Measurements from ENCODE around the gene PARP3. TPM values are rescaled to one million over a fixed set of nuclear protein-coding genes. Genes with fewer than 3 reads are reported as not detected.

PARP3 gene
- total and polyA plus RNA-seq, 2 of the 8 experiments (the other 6 are each of a cell fraction or from before 2014, with no cell fraction given) = 1.3 to 1.6 TPM

DNA sequence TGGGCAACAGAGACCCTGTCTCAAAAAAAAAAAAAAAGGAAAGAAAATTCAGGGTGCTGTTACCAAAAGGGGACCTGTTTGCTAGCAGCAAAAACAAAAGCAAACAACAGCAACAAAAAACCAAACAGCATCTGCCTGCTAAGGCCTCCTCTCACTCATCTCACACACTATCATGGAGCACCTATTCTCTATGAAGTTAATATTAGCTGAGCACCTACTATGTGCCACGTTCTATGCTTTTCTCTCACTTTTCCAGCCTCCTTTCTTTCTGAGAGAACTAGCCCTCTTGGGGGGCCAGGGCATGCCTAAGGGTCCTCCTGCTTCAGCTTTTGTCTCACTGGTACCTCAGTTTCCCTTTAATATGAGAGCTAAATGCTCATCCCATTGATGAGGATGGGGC lies 12.6 kb downstream of the PARP3 start (continued):
- TF ChIP-seq, protein P1, sequence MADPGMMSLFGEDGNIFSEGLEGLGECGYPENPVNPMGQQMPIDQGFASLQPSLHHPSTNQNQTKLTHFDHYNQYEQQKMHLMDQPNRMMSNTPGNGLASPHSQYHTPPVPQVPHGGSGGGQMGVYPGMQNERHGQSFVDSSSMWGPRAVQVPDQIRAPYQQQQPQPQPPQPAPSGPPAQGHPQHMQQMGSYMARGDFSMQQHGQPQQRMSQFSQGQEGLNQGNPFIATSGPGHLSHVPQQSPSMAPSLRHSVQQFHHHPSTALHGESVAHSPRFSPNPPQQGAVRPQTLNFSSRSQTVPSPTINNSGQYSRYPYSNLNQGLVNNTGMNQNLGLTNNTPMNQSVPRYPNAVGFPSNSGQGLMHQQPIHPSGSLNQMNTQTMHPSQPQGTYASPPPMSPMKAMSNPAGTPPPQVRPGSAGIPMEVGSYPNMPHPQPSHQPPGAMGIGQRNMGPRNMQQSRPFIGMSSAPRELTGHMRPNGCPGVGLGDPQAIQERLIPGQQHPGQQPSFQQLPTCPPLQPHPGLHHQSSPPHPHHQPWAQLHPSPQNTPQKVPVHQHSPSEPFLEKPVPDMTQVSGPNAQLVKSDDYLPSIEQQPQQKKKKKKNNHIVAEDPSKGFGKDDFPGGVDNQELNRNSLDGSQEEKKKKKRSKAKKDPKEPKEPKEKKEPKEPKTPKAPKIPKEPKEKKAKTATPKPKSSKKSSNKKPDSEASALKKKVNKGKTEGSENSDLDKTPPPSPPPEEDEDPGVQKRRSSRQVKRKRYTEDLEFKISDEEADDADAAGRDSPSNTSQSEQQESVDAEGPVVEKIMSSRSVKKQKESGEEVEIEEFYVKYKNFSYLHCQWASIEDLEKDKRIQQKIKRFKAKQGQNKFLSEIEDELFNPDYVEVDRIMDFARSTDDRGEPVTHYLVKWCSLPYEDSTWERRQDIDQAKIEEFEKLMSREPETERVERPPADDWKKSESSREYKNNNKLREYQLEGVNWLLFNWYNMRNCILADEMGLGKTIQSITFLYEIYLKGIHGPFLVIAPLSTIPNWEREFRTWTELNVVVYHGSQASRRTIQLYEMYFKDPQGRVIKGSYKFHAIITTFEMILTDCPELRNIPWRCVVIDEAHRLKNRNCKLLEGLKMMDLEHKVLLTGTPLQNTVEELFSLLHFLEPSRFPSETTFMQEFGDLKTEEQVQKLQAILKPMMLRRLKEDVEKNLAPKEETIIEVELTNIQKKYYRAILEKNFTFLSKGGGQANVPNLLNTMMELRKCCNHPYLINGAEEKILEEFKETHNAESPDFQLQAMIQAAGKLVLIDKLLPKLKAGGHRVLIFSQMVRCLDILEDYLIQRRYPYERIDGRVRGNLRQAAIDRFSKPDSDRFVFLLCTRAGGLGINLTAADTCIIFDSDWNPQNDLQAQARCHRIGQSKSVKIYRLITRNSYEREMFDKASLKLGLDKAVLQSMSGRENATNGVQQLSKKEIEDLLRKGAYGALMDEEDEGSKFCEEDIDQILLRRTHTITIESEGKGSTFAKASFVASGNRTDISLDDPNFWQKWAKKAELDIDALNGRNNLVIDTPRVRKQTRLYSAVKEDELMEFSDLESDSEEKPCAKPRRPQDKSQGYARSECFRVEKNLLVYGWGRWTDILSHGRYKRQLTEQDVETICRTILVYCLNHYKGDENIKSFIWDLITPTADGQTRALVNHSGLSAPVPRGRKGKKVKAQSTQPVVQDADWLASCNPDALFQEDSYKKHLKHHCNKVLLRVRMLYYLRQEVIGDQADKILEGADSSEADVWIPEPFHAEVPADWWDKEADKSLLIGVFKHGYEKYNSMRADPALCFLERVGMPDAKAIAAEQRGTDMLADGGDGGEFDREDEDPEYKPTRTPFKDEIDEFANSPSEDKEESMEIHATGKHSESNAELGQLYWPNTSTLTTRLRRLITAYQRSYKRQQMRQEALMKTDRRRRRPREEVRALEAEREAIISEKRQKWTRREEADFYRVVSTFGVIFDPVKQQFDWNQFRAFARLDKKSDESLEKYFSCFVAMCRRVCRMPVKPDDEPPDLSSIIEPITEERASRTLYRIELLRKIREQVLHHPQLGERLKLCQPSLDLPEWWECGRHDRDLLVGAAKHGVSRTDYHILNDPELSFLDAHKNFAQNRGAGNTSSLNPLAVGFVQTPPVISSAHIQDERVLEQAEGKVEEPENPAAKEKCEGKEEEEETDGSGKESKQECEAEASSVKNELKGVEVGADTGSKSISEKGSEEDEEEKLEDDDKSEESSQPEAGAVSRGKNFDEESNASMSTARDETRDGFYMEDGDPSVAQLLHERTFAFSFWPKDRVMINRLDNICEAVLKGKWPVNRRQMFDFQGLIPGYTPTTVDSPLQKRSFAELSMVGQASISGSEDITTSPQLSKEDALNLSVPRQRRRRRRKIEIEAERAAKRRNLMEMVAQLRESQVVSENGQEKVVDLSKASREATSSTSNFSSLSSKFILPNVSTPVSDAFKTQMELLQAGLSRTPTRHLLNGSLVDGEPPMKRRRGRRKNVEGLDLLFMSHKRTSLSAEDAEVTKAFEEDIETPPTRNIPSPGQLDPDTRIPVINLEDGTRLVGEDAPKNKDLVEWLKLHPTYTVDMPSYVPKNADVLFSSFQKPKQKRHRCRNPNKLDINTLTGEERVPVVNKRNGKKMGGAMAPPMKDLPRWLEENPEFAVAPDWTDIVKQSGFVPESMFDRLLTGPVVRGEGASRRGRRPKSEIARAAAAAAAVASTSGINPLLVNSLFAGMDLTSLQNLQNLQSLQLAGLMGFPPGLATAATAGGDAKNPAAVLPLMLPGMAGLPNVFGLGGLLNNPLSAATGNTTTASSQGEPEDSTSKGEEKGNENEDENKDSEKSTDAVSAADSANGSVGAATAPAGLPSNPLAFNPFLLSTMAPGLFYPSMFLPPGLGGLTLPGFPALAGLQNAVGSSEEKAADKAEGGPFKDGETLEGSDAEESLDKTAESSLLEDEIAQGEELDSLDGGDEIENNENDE (IDR thresholded peaks at IDR 0.05; ENCODE audit: insufficient replicate concordance, low read length) = no peak
